Stimulated activated CD8-positive, alpha-beta memory T cell treated with anti-CD3 and anti-CD28 coated beads, Interleukin-2, amount 100 ng/mL, for 48 hours (primary cell): Measurements from ENCODE around the gene FBRSL1.
A peak's percentile ranks its signal among the peaks of the same experiment; 100 is the strongest.

Experiments
- DNase-seq, 2 donors: peaks; one replicate each; pipeline ENCODE4 v3.0.0-alpha.2; 2020; ENCODE audit warnings: low read depth in 2 of 2

FBRSL1 gene

GRCh38 chr12:132510746-132511477 lies 21.0 kb downstream of the FBRSL1 start:
- no peak for DNase-seq

DNA sequence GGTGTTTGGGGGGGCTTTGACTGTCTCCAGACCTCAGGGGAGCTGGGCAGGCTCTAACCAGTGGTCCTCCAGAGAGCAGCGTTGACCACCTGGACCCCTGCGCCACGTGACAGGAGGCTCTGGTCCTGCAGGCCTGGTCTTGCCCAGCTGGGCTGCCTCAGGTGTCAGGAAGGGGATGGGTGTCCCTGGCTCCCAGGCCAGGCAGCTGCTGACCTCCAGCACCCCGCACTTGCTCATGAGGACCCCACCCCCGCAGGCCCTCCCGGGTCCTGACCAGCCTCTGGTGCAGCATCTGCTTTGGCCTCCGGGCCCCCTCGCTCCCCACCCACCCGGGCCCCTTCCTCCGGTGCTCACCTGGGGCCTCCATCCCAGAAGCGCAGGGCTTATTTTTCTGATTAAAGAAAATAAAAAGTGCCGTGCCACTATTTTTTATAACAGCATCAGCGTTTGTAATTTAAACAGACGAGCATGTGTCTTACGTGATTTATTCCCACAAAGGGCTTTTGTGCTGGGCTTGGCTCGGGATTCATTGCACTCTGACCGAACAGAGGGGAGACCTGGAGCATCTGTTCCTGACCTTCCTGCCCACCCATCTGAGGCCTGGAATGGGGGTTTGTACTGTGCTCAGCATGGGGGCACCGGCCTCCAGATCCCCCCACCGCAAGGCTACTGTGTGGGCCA lies 21.7 kb downstream of the FBRSL1 start:
- DNase-seq, result no peak

- DNase-seq, result no peak
Observed at GRCh38 chr12:132512197-132513069, 22.5 kb downstream of the FBRSL1 start.

DNA sequence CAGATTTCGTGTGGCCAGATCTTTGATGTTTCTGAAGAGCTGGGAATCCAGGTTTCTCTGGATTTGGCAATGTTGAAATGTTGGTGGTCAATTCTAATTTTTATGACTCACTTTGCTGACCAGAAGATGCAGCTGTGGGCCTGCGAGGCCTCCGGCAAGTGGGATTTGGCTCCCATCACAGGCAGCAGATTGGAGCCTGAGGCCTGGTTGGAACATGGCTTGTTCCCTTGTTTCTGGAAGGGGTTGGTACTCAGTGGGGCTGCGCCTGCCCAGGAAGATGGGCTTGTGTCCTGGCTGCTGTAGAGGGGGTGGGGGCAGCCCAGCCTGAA lies 23.1 kb downstream of the FBRSL1 start:
- no peak for DNase-seq

DNA sequence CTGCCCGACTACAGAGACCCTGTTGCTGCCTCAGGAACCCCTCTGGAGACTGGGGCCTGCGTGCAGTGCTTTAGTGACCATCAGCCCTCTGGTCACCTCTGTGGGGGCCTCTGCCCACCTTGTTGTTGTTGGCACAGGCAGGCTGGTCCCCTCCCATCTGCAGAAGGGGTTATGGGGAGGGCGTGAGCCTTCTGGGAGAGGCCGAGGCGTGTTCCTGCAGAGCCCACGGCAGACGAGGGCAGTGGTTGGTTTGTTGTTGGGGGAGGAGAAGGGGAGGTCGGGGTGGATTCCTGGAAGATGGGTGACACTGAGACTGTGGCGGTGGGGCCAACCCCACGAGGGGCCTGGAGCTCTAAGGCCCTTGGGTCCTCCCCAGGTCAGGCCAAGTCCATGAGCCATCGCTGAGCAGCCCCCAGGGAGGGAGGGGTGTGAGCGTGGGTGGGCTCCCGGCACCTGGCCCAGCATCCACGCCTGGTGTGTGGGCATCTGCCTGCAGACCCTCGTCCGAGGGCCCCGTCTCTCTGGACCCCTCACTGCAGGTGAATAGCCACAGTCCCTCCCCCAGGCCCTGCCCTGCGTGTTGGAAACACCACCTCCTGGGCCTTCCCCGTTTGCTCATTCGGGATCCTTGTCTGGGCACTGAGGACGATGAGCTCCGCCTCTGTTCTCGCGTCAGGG lies 23.6 kb downstream of the FBRSL1 start:
- DNase-seq, result no peak

- DNase-seq, result no peak
Observed at GRCh38 chr12:132514216-132514820, 24.4 kb downstream of the FBRSL1 start.

DNA sequence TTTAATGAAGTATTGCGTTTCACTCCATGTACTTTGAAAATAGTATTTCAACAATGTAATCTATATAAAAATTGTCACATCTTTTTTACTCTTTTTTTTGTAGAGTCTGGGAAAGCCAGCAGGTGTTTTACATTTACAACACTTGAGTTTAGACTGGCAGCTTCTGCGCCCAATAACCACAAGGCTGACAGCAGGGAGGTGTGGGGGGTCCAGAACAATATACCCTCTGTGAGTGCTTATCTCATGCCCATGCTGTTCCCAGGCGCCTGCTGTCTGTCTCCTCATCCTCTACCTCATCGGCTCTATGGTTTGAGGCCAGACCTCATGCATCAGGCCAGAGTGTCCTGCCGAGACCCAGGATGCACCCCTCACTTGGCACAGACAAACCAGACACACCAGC lies 24.9 kb downstream of the FBRSL1 start:
- no peak for DNase-seq

DNA sequence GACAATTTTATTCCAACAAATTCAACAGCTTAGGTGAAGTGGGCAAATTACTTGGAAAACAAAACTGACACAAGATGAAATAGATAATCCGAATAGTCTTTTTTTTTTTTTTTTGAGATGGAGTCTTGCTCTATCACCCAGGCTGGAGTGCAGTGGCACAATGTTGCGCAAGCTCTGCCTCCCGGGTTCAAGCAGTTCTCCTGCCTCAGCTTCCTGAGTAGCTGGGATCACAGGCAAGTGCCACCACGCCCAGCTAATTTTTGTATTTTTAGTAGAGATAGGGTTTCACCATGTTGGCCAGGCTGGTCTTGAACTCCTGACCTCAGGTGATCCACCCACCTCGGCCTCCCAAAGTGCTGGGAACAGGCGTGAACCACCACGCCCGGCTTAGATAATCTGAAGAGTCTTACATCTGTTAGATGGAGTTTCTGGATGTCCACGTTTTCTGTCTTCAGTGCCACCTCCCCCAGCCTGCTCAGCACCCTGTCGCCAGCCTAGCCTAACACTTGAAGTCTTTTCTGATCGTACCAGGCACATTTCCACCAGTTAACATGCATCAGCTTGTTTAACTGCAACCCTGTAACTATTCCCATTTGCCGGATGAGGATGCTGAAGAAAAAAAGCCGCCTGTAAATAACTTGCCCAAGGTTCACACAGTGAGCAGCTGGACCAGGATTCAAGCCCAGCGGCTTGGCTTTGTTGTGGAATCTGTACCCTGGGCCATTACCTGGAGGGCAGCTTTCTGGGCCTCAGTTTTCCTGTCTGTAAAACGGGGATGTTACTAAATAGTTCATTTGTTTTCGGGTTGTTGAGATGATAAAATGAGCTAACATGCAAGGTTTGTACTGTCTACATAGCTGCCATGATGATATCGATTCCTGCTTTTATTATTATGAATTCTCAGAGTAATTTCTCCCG lies 26.4 kb downstream of the FBRSL1 start:
- no peak for DNase-seq

DNA sequence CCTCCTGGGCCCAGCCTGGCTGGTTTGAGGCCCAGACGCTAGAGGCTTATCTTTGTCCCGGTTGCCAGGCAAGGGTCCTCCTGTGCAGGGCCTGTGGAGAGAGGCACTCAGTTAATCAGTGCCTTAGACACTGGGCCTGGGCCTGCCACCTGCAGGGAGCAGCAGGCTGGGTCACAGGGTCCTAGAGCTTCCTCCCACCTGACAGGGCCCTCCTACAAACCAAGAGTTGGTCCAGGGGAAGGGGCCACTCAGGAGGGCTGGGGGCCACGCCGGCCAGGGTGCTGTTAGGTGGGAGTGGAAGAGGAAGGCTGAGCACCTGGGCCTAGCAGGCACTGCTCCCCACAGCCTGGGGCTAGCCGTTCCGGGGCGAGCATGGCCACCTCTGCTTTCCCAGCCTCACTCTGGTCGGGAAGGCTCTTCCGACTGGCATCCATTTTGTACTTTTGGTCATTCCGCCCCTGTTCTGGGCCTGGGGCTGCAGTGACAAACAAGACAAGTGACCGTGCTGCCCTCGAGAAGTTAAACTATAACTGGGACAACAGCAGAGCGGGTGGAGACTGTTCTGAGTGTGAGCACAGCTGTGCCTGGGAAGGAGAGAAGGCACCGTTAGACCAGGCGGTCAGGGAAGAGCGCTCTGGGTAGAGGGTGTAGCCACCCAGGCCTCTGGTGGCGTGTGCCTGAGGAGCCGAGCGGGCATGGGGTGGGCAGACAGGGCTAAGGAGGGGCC lies 27.2 kb downstream of the FBRSL1 start:
- no peak for DNase-seq

GRCh38 chr12:132517740-132518100 lies 27.8 kb downstream of the FBRSL1 start:
- DNase-seq, result no peak

DNA sequence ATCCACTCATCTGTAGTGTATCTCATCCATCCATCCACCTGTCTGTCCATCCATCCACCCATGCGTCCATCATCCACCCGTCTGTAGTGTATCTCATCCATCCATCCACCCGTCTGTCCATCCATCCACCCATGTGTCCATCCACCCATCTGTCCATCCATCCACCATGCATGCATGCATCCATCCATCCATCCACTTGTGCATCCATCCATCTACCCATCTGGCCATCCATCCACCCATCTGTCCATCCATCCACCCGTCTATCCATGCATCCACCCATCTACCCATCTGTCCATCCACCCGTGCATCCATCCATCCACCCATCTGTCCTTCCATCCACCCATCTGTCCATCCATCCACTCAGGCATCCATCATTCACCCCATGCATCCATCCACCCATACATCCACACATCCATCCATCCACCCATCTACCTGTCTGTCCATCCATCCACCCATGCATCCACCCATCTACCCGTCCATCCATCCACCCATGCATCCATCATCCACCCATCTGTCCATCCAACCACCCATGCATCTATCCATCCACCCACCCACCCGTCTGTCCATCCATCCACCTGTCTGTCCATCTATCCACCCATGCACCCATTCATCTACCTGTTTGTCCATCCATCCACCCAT lies 28.5 kb downstream of the FBRSL1 start:
- DNase-seq, result no peak

DNA sequence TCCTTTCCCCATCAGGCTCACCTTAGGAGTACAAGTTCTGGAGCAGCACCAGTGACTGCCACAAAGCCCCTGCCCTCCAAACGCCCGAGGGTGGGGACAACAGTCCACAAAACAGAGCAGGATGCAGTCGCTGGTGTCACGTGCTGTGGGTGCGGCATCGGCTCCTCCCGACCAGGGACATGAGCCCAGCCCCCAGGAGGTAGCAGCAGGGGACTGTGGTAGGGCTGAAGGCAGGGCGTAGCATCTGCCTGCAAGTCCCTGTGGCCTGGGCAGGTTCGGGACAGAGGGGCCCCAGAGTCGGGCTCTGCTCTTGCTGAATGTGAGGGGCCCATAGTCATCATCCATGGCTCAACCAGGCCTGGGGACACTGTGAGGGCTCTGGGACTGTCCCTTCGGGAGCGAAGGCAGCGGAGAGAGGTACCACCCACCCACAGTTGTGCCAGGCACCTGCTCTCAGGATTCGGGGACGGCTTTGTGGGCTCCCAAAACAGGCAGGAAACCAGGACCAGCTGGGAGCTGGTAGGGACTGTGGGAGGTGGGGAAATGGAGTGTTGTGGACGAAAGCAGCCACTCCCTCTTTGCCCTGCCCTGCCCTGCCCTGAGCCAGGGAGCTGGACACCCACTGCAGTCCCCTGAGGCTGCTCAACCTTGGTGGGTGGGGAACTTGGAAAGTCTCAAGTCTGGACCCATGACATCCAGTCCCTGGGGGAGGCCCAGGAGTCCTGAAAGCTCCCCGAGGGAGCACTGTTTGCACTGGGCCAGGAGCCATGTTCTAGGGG lies 30.7 kb downstream of the FBRSL1 start:
- DNase-seq, result no peak

GRCh38 chr12:132521200-132521580 lies 31.2 kb downstream of the FBRSL1 start:
- DNase-seq, result no peak

DNA sequence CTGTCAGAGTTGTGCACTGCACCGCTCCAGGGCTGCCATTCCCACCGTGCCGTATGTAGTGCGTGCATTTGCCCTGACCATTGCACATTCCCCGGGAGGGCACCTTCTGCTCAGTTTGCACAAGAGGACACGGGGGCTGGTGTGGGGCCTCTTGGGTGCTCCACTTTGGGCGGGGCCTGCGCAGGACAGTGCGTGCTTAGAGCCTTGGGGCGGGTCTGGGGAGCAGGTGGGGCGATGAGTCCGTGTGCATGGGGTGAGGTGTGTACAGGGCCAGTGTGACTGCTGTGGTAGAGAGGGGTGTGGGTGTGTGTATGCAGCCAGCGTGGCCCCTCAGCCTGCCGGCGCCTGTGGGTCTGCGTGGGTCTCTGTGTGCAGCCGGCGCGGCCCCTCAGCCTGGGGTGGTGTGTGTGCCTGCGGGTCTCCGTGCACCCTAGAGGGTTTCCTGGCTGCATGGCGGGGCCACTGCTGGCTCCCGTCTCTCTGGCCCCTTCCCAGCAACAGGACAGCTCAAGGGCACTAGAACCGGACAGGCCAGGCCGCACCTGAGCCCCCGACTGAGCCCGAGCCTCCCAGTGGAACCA lies 31.9 kb downstream of the FBRSL1 start:
- DNase-seq, result no peak

GRCh38 chr12:132522592-132523380 lies 32.8 kb downstream of the FBRSL1 start:
- DNase-seq, result no peak

DNA sequence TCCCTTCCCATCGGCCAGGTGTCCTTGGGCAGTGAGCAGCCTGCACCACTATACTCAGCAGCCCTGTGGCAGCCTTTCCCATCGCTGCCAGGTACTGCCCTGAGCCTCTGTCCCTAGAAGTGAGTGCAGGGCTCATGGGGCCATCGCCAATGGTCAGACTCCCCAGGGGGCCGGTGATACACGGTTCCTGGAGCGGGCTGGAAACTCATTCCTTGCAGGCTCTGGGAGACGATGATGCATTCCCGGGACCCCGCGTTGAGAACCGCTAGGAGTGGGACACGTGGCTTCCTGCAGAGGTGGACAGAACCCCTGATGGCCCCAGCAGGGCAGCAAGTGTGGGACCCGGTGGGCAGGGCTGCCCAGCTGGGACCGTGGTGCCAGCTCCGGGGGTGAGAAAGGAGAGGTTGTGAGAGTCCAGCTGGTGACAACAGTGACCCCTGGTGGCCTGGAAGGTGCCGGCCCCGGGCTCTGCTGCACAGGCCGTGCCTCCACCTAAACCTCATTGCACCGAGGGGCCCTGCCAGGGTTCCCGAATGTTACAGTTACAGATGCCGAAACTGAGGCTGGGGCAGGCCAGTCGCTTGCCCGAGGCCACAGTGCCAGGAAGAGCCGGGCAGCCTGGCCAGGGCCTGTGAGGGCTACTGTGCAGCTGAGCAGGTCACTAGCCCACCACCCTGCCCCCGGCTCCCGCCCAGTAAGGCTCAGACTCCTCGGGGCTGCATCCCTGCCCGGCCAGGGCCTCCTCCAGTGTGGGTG lies 33.8 kb downstream of the FBRSL1 start:
- peak; percentile 59 to 62 for DNase-seq

DNA sequence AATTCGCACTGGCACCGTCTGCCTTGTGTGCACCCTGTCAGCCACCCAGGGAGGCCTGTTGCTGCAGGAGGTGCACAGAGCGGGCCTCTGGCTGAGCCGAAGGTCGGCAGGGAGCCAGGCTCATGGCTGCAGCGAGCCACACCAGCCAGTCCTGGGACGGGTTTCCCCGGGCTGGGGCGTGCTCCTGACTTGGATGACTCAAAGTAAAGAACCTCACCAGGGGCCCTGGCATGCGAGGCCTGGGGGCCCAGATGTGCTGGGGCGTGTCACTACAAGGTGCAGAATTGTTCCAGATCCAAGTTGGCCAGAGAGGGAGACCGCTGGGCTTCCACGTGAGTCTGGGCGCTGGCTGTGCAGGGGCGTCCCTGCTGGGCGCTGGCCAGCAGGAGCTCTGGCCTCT lies 34.5 kb downstream of the FBRSL1 start:
- DNase-seq, result no peak
